Natural killer cell (primary cell): ENCODE data around the gene EIF4G2. TPM values are rescaled to one million over a fixed set of nuclear protein-coding genes. Genes with fewer than 3 reads are reported as not detected.

Experiments
- ATAC-seq, 3 donors: fragments of 150-1000 bp in 2 of 3; fragments of 200-7000 bp in 1 of 3; cut with Tn5 transposase; 1 replicate in 1 of 3; 2 replicates in 2 of 3; pipeline ENCODE4 v1.10.0; 2021; ENCODE audit warnings: mild to moderate bottlenecking in 2 of 3, moderate library complexity in 2 of 3
- DNase-seq, 2 donors: peaks; one replicate each; pipeline versions ENCODE4 v3.0.0 to v3.0.0-alpha.2; 2013 to 2021; ENCODE audit warnings: mixed read lengths in 1 of 2
- H3K27ac ChIP-seq: one replicate; pipeline ENCODE4 v1.5.1; 2013; ENCODE audit warnings: mild to moderate bottlenecking, low read length
- H3K27me3 ChIP-seq: one replicate; pipeline ENCODE4 v1.6.1; 2013; ENCODE audit warnings: low read length; ENCODE audit not compliant: control insufficient read depth, insufficient read depth
- H3K36me3 ChIP-seq: one replicate; pipeline ENCODE4 v1.6.1; 2013; ENCODE audit warnings: low read length; ENCODE audit not compliant: control insufficient read depth, insufficient read depth
- H3K4me1 ChIP-seq: one replicate; pipeline ENCODE4 v1.6.1; 2013; ENCODE audit warnings: low read length; ENCODE audit not compliant: control insufficient read depth, insufficient read depth
- H3K4me3 ChIP-seq: one replicate; pipeline ENCODE4 v1.5.1; 2013; ENCODE audit warnings: low read length
- H3K9me3 ChIP-seq: one replicate; pipeline ENCODE4 v1.6.1; 2013; ENCODE audit warnings: low read length; ENCODE audit not compliant: control insufficient read depth, insufficient read depth
- H3K27ac Mint-ChIP-seq, 2 donors: one replicate each; pipeline ENCODE4 v1.8.0; 2022; ENCODE audit warnings: mild to moderate bottlenecking in 2 of 2, mixed read lengths in 2 of 2, moderate library complexity in 1 of 2
- H3K27me3 Mint-ChIP-seq, 2 donors: one replicate each; pipeline ENCODE4 v1.8.0; 2022; ENCODE audit warnings: low read depth in 2 of 2, mixed read lengths in 2 of 2
- H3K36me3 Mint-ChIP-seq: one replicate; pipeline ENCODE4 v1.8.0; 2022; ENCODE audit warnings: mixed read lengths
- H3K4me1 Mint-ChIP-seq, 2 donors: one replicate each; pipeline ENCODE4 v1.8.0; 2022; ENCODE audit warnings: mixed read lengths in 2 of 2
- H3K4me3 Mint-ChIP-seq: one replicate; pipeline ENCODE4 v1.8.0; 2022; ENCODE audit warnings: mild to moderate bottlenecking, moderate library complexity, mixed read lengths
- H3K9me3 Mint-ChIP-seq, 2 donors: one replicate each; pipeline ENCODE4 v1.8.0; 2022; ENCODE audit warnings: mixed read lengths in 2 of 2
- WGBS: methylation state at CpG from one replicate; pipeline ENCODE4 v1.1.7; 2013; ENCODE audit warnings: missing lambda C conversion rate; ENCODE audit not compliant: insufficient coverage; 5-methylcytosine and 5-hydroxymethylcytosine counted together
- intact Hi-C: fragments of 100-400 bp; cut with micrococcal nuclease; formaldehyde crosslinking; loops from one replicate; pipeline ENCODE4 v1.14.2; 2022
- total RNA-seq, 4 donors: library from RNA; stranded (reverse); fragments of 120-200 nt in 1 of 4; gene quantifications; one replicate each; pipeline versions ENCODE4 v1.2.3 to v1.2.4, GENCODE V29; 2013 to 2022
- TF ChIP-seq, protein P1 (sequence below): fragments of 200-600 bp; IDR thresholded peaks from one replicate; pipeline ENCODE4 v1.8.0; 2022; ENCODE audit warnings: antibody characterized with exemption

EIF4G2 gene
- total RNA-seq, 3 donors from 2014 or later (not counting 1 experiment from before 2014, with no cell fraction given), result 718 to 820 (median 751) TPM

DNA sequence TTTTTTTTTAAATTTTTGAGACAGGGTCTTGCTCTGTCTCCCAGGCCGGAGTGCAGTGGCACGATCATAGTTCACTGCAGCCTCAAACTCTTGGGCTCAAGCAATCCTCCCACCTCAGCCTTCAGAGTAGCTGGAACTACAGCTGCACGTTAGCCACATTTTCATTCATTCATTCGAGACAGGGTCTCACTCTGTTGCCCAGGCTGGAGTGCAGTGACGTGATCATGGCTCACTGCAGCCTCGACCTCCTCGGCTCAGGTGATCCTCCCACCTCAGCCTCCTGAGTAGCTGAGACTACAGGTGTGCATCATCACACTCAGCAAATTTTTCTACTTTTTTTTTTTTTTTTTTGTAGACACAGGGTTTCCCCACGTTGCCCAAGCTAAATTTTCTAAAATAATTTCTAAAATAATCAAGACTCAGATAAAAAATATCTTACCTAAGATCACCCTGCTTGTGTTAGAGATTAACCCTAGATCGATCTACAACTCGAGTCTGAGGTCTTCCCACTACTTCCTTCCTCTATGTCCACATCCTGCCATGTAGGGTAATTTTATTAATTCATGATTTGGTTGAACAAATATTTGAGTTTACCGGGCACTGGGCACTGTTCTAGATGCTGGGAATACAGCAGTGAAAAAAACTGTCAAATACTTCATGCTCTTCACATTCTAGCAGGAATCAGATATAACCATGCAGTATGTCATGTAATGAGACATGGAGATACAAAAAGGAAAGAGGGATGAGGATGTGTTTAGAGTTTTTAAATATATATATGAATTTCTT is 15.1 kb downstream of the EIF4G2 start:
- DNase-seq (no peak), ATAC-seq (no peak)
- Mint-ChIP-seq H3K36me3 (peaks cover 14% of the 10 kb centered on the region), H3K4me1 (peaks cover 28 to 30% of the 10 kb centered on the region in 2 donors), H3K4me3 (no peak overlapping the region), H3K9me3 (no peaks in the 10 kb centered on the region), H3K27ac (no peak overlapping the region), H3K27me3 (peaks cover 8 to 14% of the 10 kb centered on the region in 2 donors)
- Histone ChIP-seq H3K9me3 (no peaks in the 10 kb centered on the region), H3K4me3 (no peak overlapping the region), H3K27me3 (peaks cover 2% of the 10 kb centered on the region), H3K27ac (no peak overlapping the region), H3K36me3 (peaks cover 26% of the 10 kb centered on the region), H3K4me1 (peaks cover 14% of the 10 kb centered on the region)
- TF ChIP-seq, protein P1, sequence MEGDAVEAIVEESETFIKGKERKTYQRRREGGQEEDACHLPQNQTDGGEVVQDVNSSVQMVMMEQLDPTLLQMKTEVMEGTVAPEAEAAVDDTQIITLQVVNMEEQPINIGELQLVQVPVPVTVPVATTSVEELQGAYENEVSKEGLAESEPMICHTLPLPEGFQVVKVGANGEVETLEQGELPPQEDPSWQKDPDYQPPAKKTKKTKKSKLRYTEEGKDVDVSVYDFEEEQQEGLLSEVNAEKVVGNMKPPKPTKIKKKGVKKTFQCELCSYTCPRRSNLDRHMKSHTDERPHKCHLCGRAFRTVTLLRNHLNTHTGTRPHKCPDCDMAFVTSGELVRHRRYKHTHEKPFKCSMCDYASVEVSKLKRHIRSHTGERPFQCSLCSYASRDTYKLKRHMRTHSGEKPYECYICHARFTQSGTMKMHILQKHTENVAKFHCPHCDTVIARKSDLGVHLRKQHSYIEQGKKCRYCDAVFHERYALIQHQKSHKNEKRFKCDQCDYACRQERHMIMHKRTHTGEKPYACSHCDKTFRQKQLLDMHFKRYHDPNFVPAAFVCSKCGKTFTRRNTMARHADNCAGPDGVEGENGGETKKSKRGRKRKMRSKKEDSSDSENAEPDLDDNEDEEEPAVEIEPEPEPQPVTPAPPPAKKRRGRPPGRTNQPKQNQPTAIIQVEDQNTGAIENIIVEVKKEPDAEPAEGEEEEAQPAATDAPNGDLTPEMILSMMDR, result no peak
- intact Hi-C loops, result loop anchor here (5.0 kb wide), 1 partner anchor 994 kb away; no protein-coding TSS in a partner anchor
- WGBS, result 67% methylated on average over 8 of the region's 11 CpGs

DNA sequence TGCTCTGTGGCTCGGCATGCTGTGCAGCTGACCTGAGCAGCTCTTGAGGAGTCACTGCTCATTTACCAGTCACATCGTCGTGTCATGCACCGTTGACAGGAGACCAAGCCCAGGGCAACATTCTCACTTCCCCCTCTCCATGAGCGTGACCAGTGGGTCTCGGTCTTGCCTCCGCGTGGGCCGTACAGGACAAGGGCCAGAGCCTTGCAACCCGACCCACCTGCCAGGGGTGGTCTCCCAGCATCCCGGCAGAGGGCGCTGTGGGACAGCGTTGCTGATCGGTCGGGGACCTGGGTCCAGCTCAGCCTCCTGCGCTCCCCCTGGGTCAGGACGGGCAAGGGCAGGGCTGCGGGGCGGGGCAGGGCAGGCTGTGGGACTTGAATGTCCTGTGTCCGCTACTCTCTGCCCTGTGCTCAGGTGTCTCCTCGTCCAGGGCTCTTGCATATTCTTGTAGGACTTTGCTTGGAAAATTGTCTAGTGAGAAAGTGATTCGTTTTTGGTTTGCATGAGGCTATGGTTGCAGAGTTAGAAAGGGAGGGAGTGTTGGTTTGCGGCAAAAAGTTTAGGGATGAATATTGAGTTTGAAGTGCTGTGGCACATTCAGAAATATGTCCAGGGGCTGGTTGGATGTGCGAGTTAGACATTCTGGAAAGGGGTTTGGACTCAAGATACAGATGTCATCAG is 16.2 kb downstream of the EIF4G2 start:
- peaks cover 8 to 14% of the 10 kb centered on the region in 2 donors for H3K27me3 Mint-ChIP-seq
- H3K9me3 Mint-ChIP-seq, result no peaks in the 10 kb centered on the region
- DNase-seq (peak; percentile 82 to 89), ATAC-seq (peak; percentile 91 to 97 (median 95))
- peaks cover 27 to 28% of the 10 kb centered on the region in 2 donors for H3K4me1 Mint-ChIP-seq
- H3K4me1 ChIP-seq, result peaks cover 14% of the 10 kb centered on the region
- no peak overlapping the region for H3K4me3 Mint-ChIP-seq
- WGBS, result 13% methylated on average over 24 of the region's 24 CpGs
- H3K36me3 ChIP-seq, result peaks cover 15% of the 10 kb centered on the region
- H3K36me3 Mint-ChIP-seq, result peaks cover 6% of the 10 kb centered on the region
- H3K9me3 ChIP-seq, result no peaks in the 10 kb centered on the region
- no peak overlapping the region for H3K4me3 ChIP-seq
- H3K27ac Mint-ChIP-seq, result no peak overlapping the region
- H3K27me3 ChIP-seq, result peaks cover 2% of the 10 kb centered on the region
- TF ChIP-seq, protein P1, result peak; percentile 96
- no peak overlapping the region for H3K27ac ChIP-seq
- intact Hi-C loops, result loop anchor here (1.0 to 5.0 kb wide), 2 partner anchors 230 to 995 kb away; no protein-coding TSS in a partner anchor

DNA sequence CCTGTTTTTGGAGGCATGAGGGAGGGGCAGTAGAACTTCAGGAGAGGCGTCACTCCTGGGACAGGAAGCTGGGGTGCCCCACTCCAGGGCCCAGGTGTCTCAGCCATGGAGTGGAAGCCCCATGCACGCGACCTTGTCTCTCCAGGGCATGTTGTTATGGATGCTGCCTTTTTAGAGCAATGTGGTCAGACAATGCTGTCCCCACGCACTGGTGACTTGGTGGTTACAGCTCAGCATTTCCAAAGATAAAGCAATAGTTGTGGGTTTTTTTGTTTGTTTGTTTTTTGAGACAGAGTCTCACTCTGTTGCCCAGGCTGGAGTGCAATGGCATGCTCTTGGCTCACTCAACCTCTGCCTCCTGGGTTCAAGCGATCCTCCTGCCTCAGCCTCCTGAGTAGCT is 22.3 kb downstream of the EIF4G2 start:
- H3K9me3 Mint-ChIP-seq, result no peaks in the 10 kb centered on the region
- Histone ChIP-seq H3K4me3 (no peak overlapping the region), H3K27ac (no peak overlapping the region), H3K4me1 (no peaks in the 10 kb centered on the region), H3K27me3 (no peaks in the 10 kb centered on the region), H3K9me3 (no peaks in the 10 kb centered on the region), H3K36me3 (no peaks in the 10 kb centered on the region)
- no peak overlapping the region for H3K27ac Mint-ChIP-seq
- 70% methylated on average over 5 of the region's 5 CpGs for WGBS
- no peak overlapping the region for H3K4me3 Mint-ChIP-seq
- intact Hi-C loops, result no loop called here
- ATAC-seq, result peak in 1 of 3 donors; percentile 53
- H3K36me3 Mint-ChIP-seq, result no peaks in the 10 kb centered on the region
- TF ChIP-seq, protein P1, result no peak
- no peaks in the 10 kb centered on the region for H3K4me1 Mint-ChIP-seq
- peaks cover 0 to 3% of the 10 kb centered on the region in 2 donors for H3K27me3 Mint-ChIP-seq
- DNase-seq, result no peak
